ENCODE measurements around the gene ACSM4. TPM values are rescaled to one million over a fixed set of nuclear protein-coding genes. Genes with fewer than 3 reads are reported as not detected.

Gene ACSM4
- total and polyA plus RNA-seq, 8 donors, result 0.15 TPM; not detected in 7

GRCh38 chr12:7346551-7347225 lies 42.8 kb downstream of the ACSM4 start:
- no peak overlapping the region for H3K27ac ChIP-seq
- H3K9me3 ChIP-seq, result peaks cover 0 to 9% of the 10 kb centered on the region in 2 donors
- intact Hi-C loops (cut with DNase I), result no loop called here
- no peak for ATAC-seq
- no peak for DNase-seq
- H3K4me1 ChIP-seq, result peaks cover 0 to 7% of the 10 kb centered on the region in 2 donors
- H3K27me3 ChIP-seq, result no peaks in the 10 kb centered on the region
- no peak for TF ChIP-seq CTCF (IDR thresholded peaks at IDR 0.05)
- H3K36me3 ChIP-seq, result no peaks in the 10 kb centered on the region
- H3K4me3 ChIP-seq, result no peak overlapping the region

GRCh38 chr12:7349418-7349817 lies 45.5 kb downstream of the ACSM4 start:
- DNase-seq, result no peak
- H3K36me3 ChIP-seq, result no peaks in the 10 kb centered on the region
- ATAC-seq, result no peak
- H3K27me3 ChIP-seq, result no peaks in the 10 kb centered on the region
- intact Hi-C loops (cut with DNase I), result no loop called here
- no peak overlapping the region for H3K27ac ChIP-seq
- peaks cover 0 to 6% of the 10 kb centered on the region in 2 donors for H3K9me3 ChIP-seq
- no peak overlapping the region for H3K4me3 ChIP-seq
- no peak for TF ChIP-seq CTCF (IDR thresholded peaks at IDR 0.05)
- peaks cover 0 to 7% of the 10 kb centered on the region in 2 donors for H3K4me1 ChIP-seq

- Histone ChIP-seq H3K4me3 (no peak overlapping the region), H3K27me3 (no peaks in the 10 kb centered on the region), H3K9me3 (no peaks in the 10 kb centered on the region), H3K4me1 (peaks cover 0 to 7% of the 10 kb centered on the region in 2 donors), H3K27ac (no peak overlapping the region), H3K36me3 (no peaks in the 10 kb centered on the region)
- intact Hi-C loops (cut with DNase I), result no loop called here
- no peak for TF ChIP-seq CTCF (IDR thresholded peaks at IDR 0.05)
- no peak for DNase-seq
- ATAC-seq, result no peak
Measured at GRCh38 chr12:7351177-7351576, 47.3 kb downstream of the ACSM4 start.

GRCh38 chr12:7352661-7353060 lies 48.8 kb downstream of the ACSM4 start:
- no peak for TF ChIP-seq CTCF (IDR thresholded peaks at IDR 0.05)
- Histone ChIP-seq H3K4me3 (no peak overlapping the region), H3K9me3 (no peaks in the 10 kb centered on the region), H3K36me3 (no peaks in the 10 kb centered on the region), H3K4me1 (no peaks in the 10 kb centered on the region), H3K27ac (no peak overlapping the region), H3K27me3 (peaks cover 0 to 7% of the 10 kb centered on the region in 2 donors)
- DNase-seq (no peak), ATAC-seq (no peak)
- intact Hi-C loops (cut with DNase I), result no loop called here

GRCh38 chr12:7354529-7354928 lies 50.7 kb downstream of the ACSM4 start:
- no peak for ATAC-seq
- no peaks in the 10 kb centered on the region for H3K9me3 ChIP-seq
- no peak overlapping the region for H3K4me3 ChIP-seq
- H3K27me3 ChIP-seq, result peaks cover 0 to 11% of the 10 kb centered on the region in 2 donors
- TF ChIP-seq CTCF (IDR thresholded peaks at IDR 0.05), result no peak
- no peaks in the 10 kb centered on the region for H3K4me1 ChIP-seq
- no peaks in the 10 kb centered on the region for H3K36me3 ChIP-seq
- intact Hi-C loops (cut with DNase I), result no loop called here
- DNase-seq, result no peak
- H3K27ac ChIP-seq, result no peak overlapping the region
